B cell (primary cell): ENCODE measurements around the gene MYH14. TPM values are rescaled to one million over a fixed set of nuclear protein-coding genes. Genes with fewer than 3 reads are reported as not detected.
"Not testable (repeated sequence)": the region's sequence is repeated elsewhere in the genome, so short reads cannot be mapped to it uniquely, and the experiment has no call there.

Experiments used
- ATAC-seq: fragments of 200-7000 bp; cut with Tn5 transposase; one replicate; pipeline ENCODE4 v1.10.0; 2021; ENCODE audit warnings: low read depth, mild to moderate bottlenecking, moderate number of reproducible peaks, moderate library complexity
- CTCF ChIA-PET: fragments of 350-600 bp; sonication (Branson Sonifier 250); formaldehyde crosslinking; loops from one replicate; lab custom pipeline; 2021; ENCODE audit warnings: antibody characterized with exemption, inconsistent platforms; lab: Charles Lee
- POLR2A ChIA-PET: fragments of 350-600 bp; sonication (Branson Sonifier 250); formaldehyde crosslinking; loops from one replicate; lab custom pipeline; 2021; ENCODE audit warnings: antibody characterized with exemption; lab: Charles Lee
- DNase-seq: peaks from one replicate; pipeline ENCODE4 v3.0.0; 2013
- H2AFZ ChIP-seq: 2 replicates; pipeline ENCODE4 v1.6.1; 2012; ENCODE audit warnings: mild to moderate bottlenecking, low read depth, low read length; ENCODE audit not compliant: insufficient read depth, poor library complexity, severe bottlenecking
- H3K27ac ChIP-seq, 2 donors: 1 replicate in 1 of 2; 2 replicates in 1 of 2; pipeline ENCODE4 v1.5.1; 2012 to 2013; ENCODE audit warnings: low read length in 2 of 2, mild to moderate bottlenecking in 2 of 2, moderate library complexity in 1 of 2
- H3K27me3 ChIP-seq, 4 experiments: fragments of 200-600 bp in 1 of 4; sonication (generic) in 1 of 4; replicated peaks in 1 of 4; 1 replicate in 2 of 4; 2 replicates in 2 of 4; pipeline versions ENCODE4 v1.6.1 to v1.7.0; 2013 to 2016; ENCODE audit warnings: low read length in 3 of 4, mild to moderate bottlenecking in 2 of 4, mixed read lengths in 1 of 4, moderate library complexity in 1 of 4; ENCODE audit not compliant: insufficient read depth in 4 of 4, control insufficient read depth in 3 of 4; ENCODE audit errors: control extremely low read depth in 1 of 4
- H3K36me3 ChIP-seq, 2 experiments: replicated peaks in 1 of 2; 1 replicate in 1 of 2; 2 replicates in 1 of 2; pipeline versions ENCODE4 v1.6.1 to v1.7.1; 2013; ENCODE audit warnings: low read length in 1 of 2; ENCODE audit not compliant: insufficient read depth in 2 of 2, control insufficient read depth in 1 of 2; ENCODE audit errors: control extremely low read depth in 1 of 2, extremely low read depth in 1 of 2
- H3K4me1 ChIP-seq, 2 donors: fragments of 200-600 bp in 1 of 2; sonication (generic) in 1 of 2; 1 replicate in 1 of 2; 2 replicates in 1 of 2; pipeline versions ENCODE4 v1.5.1 to v1.6.1; 2013 to 2017; ENCODE audit warnings: low read length in 2 of 2; ENCODE audit not compliant: control insufficient read depth in 2 of 2, insufficient read depth in 2 of 2
- H3K4me2 ChIP-seq: replicated peaks from 2 replicates; pipeline ENCODE3; 2012; ENCODE audit warnings: mild to moderate bottlenecking, low read depth, low read length; ENCODE audit not compliant: poor library complexity, severe bottlenecking
- H3K4me3 ChIP-seq, 5 experiments: fragments of 200-600 bp in 1 of 5; sonication (generic) in 1 of 5; 1 replicate in 3 of 5; 2 replicates in 2 of 5; pipeline versions ENCODE4 v1.5.1 to v1.7.0; 2011 to 2016; ENCODE audit warnings: low read length in 4 of 5, mild to moderate bottlenecking in 4 of 5, low read depth in 2 of 5, control low read depth in 1 of 5, moderate library complexity in 1 of 5; ENCODE audit not compliant: insufficient read depth in 1 of 5; ENCODE audit errors: control extremely low read depth in 1 of 5, extremely low read depth in 1 of 5
- H3K79me2 ChIP-seq: fragments of 200-600 bp; sonication (generic); one replicate; pipeline ENCODE4 v1.6.0; 2016; ENCODE audit warnings: low read length; ENCODE audit not compliant: control insufficient read depth, insufficient read depth
- H3K9ac ChIP-seq: fragments of 200-600 bp; sonication (generic); 2 replicates; pipeline ENCODE4 v1.6.1; 2017; ENCODE audit warnings: mild to moderate bottlenecking, low read length, moderate library complexity
- H3K9me3 ChIP-seq, 3 donors: one replicate each; pipeline versions ENCODE4 v1.6.1 to v1.7.1; 2013; ENCODE audit warnings: low read length in 2 of 3; ENCODE audit not compliant: control insufficient read depth in 2 of 3, insufficient read depth in 1 of 3; ENCODE audit errors: control extremely low read depth in 1 of 3
- H4K20me1 ChIP-seq: 2 replicates; pipeline ENCODE4 v1.6.0; 2012; ENCODE audit warnings: mild to moderate bottlenecking, low read length; ENCODE audit not compliant: insufficient read depth, control insufficient read depth, poor library complexity, severe bottlenecking
- H3K27ac Mint-ChIP-seq: one replicate; pipeline ENCODE4 v1.8.0; 2021; ENCODE audit warnings: mixed read lengths
- H3K27me3 Mint-ChIP-seq: one replicate; pipeline ENCODE4 v1.8.0; 2021; ENCODE audit warnings: mixed read lengths
- H3K4me1 Mint-ChIP-seq: one replicate; pipeline ENCODE4 v1.8.0; 2021; ENCODE audit warnings: mixed read lengths
- H3K4me3 Mint-ChIP-seq: one replicate; pipeline ENCODE4 v1.8.0; 2021; ENCODE audit warnings: mixed read lengths
- H3K9me3 Mint-ChIP-seq: one replicate; pipeline ENCODE4 v1.8.0; 2022; ENCODE audit warnings: mixed read lengths; ENCODE audit not compliant: insufficient read depth
- EZH2 ChIP-seq: IDR thresholded peaks from 2 replicates; pipeline ENCODE4 v1.6.1; 2012; ENCODE audit warnings: borderline replicate concordance, low read depth, mild to moderate bottlenecking, moderate library complexity, low read length; ENCODE audit not compliant: insufficient read depth, poor library complexity, severe bottlenecking
- WGBS: methylation state at CpG from one replicate; pipeline ENCODE4 v1.1.5; 2013; ENCODE audit warnings: missing lambda C conversion rate; ENCODE audit not compliant: insufficient coverage; 5-methylcytosine and 5-hydroxymethylcytosine counted together
- intact Hi-C: fragments of 100-400 bp; cut with micrococcal nuclease; formaldehyde crosslinking; loops from one replicate; pipeline ENCODE4 v1.10.0; 2022
- polyA plus RNA-seq: library from polyadenylated mRNA; depleted of rRNA; stranded (reverse); fragments of >200 nt; gene quantifications from 2 replicates; pipeline ENCODE4 v1.2.3, GENCODE V29; 2012
- total RNA-seq, 2 donors: library from RNA; stranded (reverse); fragments of 120-200 nt in 1 of 2; gene quantifications; 1 replicate in 1 of 2; 2 replicates in 1 of 2; pipeline versions ENCODE4 v1.2.3 to v1.2.4, GENCODE V29; 2013 to 2022
- TF ChIP-seq, protein P1 (sequence below): fragments of 200-600 bp; IDR thresholded peaks from one replicate; pipeline ENCODE4 v1.8.0; 2022; ENCODE audit warnings: antibody characterized with exemption, mild to moderate bottlenecking

MYH14 gene
- total and polyA plus RNA-seq, 2 donors (not counting 1 experiment from before 2014, with no cell fraction given), result not detected

DNA sequence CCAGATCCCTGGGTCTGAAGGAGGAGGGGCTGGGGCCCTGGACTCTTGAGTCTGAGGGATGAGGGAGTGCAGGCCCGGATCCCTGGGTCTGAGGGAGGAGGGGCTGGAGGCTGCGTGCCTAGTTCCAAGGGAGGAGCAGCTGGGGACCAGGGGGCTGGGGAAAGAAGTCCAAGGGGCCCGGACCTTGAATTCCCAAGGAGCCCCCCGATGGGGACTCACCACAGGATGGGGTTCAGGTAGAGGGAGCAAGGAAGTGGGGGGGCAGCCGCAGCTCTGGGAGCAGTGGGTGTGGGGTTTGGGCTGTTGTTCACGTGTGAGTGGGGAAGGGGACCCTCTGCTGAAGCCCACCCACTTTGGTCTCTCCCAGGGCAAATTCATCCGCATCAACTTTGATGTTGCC lies 23.1 kb downstream of the MYH14 start:
- no peak overlapping the region for H3K4me3 ChIP-seq
- ChIA-PET CTCF (no interaction called here), POLR2A (no interaction called here)
- peaks cover 6% of the 10 kb centered on the region for H3K9me3 Mint-ChIP-seq
- TF ChIP-seq EZH2, result no peak
- TF ChIP-seq, protein P1, sequence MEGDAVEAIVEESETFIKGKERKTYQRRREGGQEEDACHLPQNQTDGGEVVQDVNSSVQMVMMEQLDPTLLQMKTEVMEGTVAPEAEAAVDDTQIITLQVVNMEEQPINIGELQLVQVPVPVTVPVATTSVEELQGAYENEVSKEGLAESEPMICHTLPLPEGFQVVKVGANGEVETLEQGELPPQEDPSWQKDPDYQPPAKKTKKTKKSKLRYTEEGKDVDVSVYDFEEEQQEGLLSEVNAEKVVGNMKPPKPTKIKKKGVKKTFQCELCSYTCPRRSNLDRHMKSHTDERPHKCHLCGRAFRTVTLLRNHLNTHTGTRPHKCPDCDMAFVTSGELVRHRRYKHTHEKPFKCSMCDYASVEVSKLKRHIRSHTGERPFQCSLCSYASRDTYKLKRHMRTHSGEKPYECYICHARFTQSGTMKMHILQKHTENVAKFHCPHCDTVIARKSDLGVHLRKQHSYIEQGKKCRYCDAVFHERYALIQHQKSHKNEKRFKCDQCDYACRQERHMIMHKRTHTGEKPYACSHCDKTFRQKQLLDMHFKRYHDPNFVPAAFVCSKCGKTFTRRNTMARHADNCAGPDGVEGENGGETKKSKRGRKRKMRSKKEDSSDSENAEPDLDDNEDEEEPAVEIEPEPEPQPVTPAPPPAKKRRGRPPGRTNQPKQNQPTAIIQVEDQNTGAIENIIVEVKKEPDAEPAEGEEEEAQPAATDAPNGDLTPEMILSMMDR, result no peak
- no peak overlapping the region for H3K27ac Mint-ChIP-seq
- H3K4me3 Mint-ChIP-seq, result no peak overlapping the region
- H3K27me3 ChIP-seq, result peaks cover 0 to 6% (median 0%) of the 10 kb centered on the region in 4 experiments
- intact Hi-C loops, result no loop called here
- peaks cover 26% of the 10 kb centered on the region for H3K27me3 Mint-ChIP-seq
- DNase-seq (no peak), ATAC-seq (no peak)
- no peaks in the 10 kb centered on the region for H3K79me2 ChIP-seq
- H3K9ac ChIP-seq, result no peak overlapping the region
- no peaks in the 10 kb centered on the region for H3K36me3 ChIP-seq
- no peaks in the 10 kb centered on the region for H3K4me1 ChIP-seq
- H2AFZ ChIP-seq, result no peak overlapping the region
- H4K20me1 ChIP-seq, result no peaks in the 10 kb centered on the region
- H3K4me2 ChIP-seq, result no peak overlapping the region
- H3K9me3 ChIP-seq, result peaks cover 0 to 29% (median 6%) of the 10 kb centered on the region in 3 donors
- WGBS, result 70% methylated on average over 5 of the region's 7 CpGs
- H3K27ac ChIP-seq, result no peak overlapping the region
- H3K4me1 Mint-ChIP-seq, result no peaks in the 10 kb centered on the region

DNA sequence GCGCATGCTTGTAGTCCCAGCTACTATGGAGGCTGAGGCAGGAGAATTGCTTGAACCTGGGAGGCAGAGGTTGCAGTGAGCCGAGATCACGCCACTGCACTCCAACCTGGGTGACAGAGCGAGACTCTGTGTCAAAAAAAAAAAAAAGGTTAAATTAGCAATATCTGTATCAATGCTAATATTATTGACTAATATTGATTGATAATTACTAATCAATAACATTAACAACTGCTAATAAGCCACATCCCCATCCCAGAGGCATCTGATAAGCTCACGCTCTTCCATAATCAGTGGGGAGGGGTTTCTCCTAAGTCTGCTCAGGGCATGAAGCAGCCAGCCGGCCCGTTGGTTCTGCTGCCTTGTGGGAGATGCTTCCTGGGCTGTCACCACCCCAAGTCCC lies 24.7 kb downstream of the MYH14 start:
- H3K79me2 ChIP-seq, H3K36me3 ChIP-seq, intact Hi-C loops, H3K27ac ChIP-seq, H3K4me3 ChIP-seq, H3K9me3 Mint-ChIP-seq, H3K4me3 Mint-ChIP-seq, H3K9ac ChIP-seq, H3K4me2 ChIP-seq, POLR2A ChIA-PET, ATAC-seq, H3K4me1 Mint-ChIP-seq, H2AFZ ChIP-seq, H3K27me3 ChIP-seq, H3K4me1 ChIP-seq, H4K20me1 ChIP-seq, DNase-seq: not testable (repeated sequence)
- Mint-ChIP-seq H3K27ac (peak overlapping the region; percentile 20), H3K27me3 (peaks cover 22% of the 10 kb centered on the region)
- H3K9me3 ChIP-seq, result peaks cover 0 to 28% (median 6%) of the 10 kb centered on the region in 3 donors
- CTCF ChIA-PET, result interaction anchor here (0.6 kb wide), 2 partner anchors 35 to 1022 kb away, joined by 3 to 5 read pairs; no protein-coding TSS in a partner anchor
- WGBS, result 70% methylated on average over 3 of the region's 7 CpGs
